Hepatocyte (in vitro differentiated cells): ENCODE results near the gene SRPRB. TPM values are rescaled to one million over a fixed set of nuclear protein-coding genes. Genes with fewer than 3 reads are reported as not detected.

Experiments used
- DNase-seq: peaks from one replicate; pipeline ENCODE4 v3.0.0-alpha.2; 2016; ENCODE audit warnings: low spot score
- H2AFZ ChIP-seq: fragments of 200-600 bp; sonication (generic); 2 replicates; pipeline ENCODE4 v1.6.0; 2016; ENCODE audit warnings: antibody characterized with exemption, mild to moderate bottlenecking
- H3K27ac ChIP-seq: fragments of 200-600 bp; sonication (generic); 2 replicates; pipeline ENCODE4 v1.5.1; 2016; ENCODE audit warnings: mild to moderate bottlenecking
- H3K27me3 ChIP-seq: fragments of 200-600 bp; sonication (generic); 2 replicates; pipeline ENCODE4 v1.6.1; 2016
- H3K36me3 ChIP-seq: fragments of 200-600 bp; sonication (generic); replicated peaks from 2 replicates; pipeline ENCODE4 v1.5.1; 2016; ENCODE audit warnings: low read depth; ENCODE audit not compliant: insufficient read depth
- H3K4me1 ChIP-seq: fragments of 200-600 bp; sonication (generic); 2 replicates; pipeline ENCODE4 v1.5.1; 2016; ENCODE audit warnings: mild to moderate bottlenecking, moderate library complexity; ENCODE audit not compliant: insufficient read depth
- H3K4me2 ChIP-seq: fragments of 200-600 bp; sonication (generic); 2 replicates; pipeline ENCODE4 v1.6.0; 2016
- H3K4me3 ChIP-seq: fragments of 200-600 bp; sonication (generic); 2 replicates; pipeline ENCODE4 v1.5.1; 2016; ENCODE audit warnings: mild to moderate bottlenecking
- H3K79me2 ChIP-seq: fragments of 200-600 bp; sonication (generic); 2 replicates; pipeline ENCODE4 v1.6.0; 2017; ENCODE audit warnings: mild to moderate bottlenecking
- H3K9me2 ChIP-seq: fragments of 200-600 bp; sonication (generic); replicated peaks from 2 replicates; pipeline ENCODE4 v1.6.0; 2017; ENCODE audit warnings: mild to moderate bottlenecking; ENCODE audit not compliant: insufficient read depth
- H3K9me3 ChIP-seq: fragments of 200-600 bp; sonication (generic); 2 replicates; pipeline ENCODE4 v1.5.1; 2016; ENCODE audit warnings: low read depth, mild to moderate bottlenecking
- H4K20me1 ChIP-seq: fragments of 200-600 bp; sonication (generic); 2 replicates; pipeline ENCODE4 v1.6.0; 2016; ENCODE audit warnings: mild to moderate bottlenecking; ENCODE audit not compliant: insufficient read depth, poor library complexity, severe bottlenecking
- CTCF ChIP-seq: fragments of 200-600 bp; sonication (generic); IDR thresholded peaks from 2 replicates; pipeline ENCODE4 v1.5.1; 2016; ENCODE audit warnings: antibody characterized with exemption, mild to moderate bottlenecking; ENCODE audit not compliant: poor library complexity
- EZH2 ChIP-seq: fragments of 200-600 bp; sonication (generic); IDR thresholded peaks from 2 replicates; pipeline ENCODE4 v1.6.1; 2016; ENCODE audit warnings: antibody characterized with exemption, mild to moderate bottlenecking, borderline replicate concordance
- EZH2phosphoT487 ChIP-seq: fragments of 200-600 bp; sonication (generic); IDR thresholded peaks from one replicate; pipeline ENCODE4 v1.6.1; 2018; ENCODE audit warnings: antibody characterized with exemption, mild to moderate bottlenecking, low read depth, moderate library complexity; ENCODE audit not compliant: unreplicated experiment, severe bottlenecking
- WGBS: methylation state at CpG from one replicate; pipeline ENCODE4 v1.1.6; 2016; ENCODE audit warnings: low lambda C conversion rate; ENCODE audit errors: missing lambda C conversion rate; 5-methylcytosine and 5-hydroxymethylcytosine counted together
- polyA plus RNA-seq: library from polyadenylated mRNA; unstranded; fragments of >200 nt; fragmentation: Nextera tagmentation; extraction: Ambion mirVana; gene quantifications from 2 replicates; pipeline ENCODE4 v1.2.1, GENCODE V29; 2016
- total RNA-seq: library from RNA; depleted of rRNA; stranded (reverse); fragments of >200 nt; gene quantifications from 2 replicates; pipeline ENCODE4 v1.2.3, GENCODE V29; 2014

The SRPRB gene
- total and polyA plus RNA-seq, 2 experiments from 2014 or later, result 94.4 to 129 TPM

GRCh38 chr3:133835418-133835743, 29.8 kb downstream of the SRPRB start:
- Histone ChIP-seq H3K9me2 (no peaks in the 10 kb centered on the region), H4K20me1 (no peaks in the 10 kb centered on the region), H3K4me1 (no peaks in the 10 kb centered on the region), H3K27ac (no peak overlapping the region), H3K4me3 (no peak overlapping the region), H2AFZ (no peak overlapping the region), H3K4me2 (no peak overlapping the region), H3K9me3 (no peaks in the 10 kb centered on the region), H3K79me2 (no peaks in the 10 kb centered on the region), H3K27me3 (no peaks in the 10 kb centered on the region), H3K36me3 (no peaks in the 10 kb centered on the region)
- 93% methylated on average over 3 of the region's 3 CpGs for WGBS
- no peak for DNase-seq
- TF ChIP-seq CTCF, result no peak
- no peak for TF ChIP-seq EZH2phosphoT487

- Histone ChIP-seq H3K27me3 (no peaks in the 10 kb centered on the region), H3K9me2 (no peaks in the 10 kb centered on the region), H3K9me3 (no peaks in the 10 kb centered on the region), H3K36me3 (no peaks in the 10 kb centered on the region), H3K27ac (no peak overlapping the region), H3K4me1 (no peaks in the 10 kb centered on the region), H2AFZ (no peak overlapping the region), H4K20me1 (no peaks in the 10 kb centered on the region), H3K79me2 (no peaks in the 10 kb centered on the region), H3K4me2 (no peak overlapping the region), H3K4me3 (no peak overlapping the region)
- no peak for TF ChIP-seq EZH2phosphoT487
- TF ChIP-seq EZH2, result no peak
- TF ChIP-seq CTCF, result no peak
- no peak for DNase-seq
- WGBS, result 83% methylated on average over 4 of the region's 4 CpGs
Measured at GRCh38 chr3:133835961-133836360, 30.3 kb downstream of the SRPRB start.

GRCh38 chr3:133836497-133837158, 31.0 kb downstream of the SRPRB start:
- Histone ChIP-seq H3K4me2 (no peak overlapping the region), H3K9me2 (no peaks in the 10 kb centered on the region), H2AFZ (no peak overlapping the region), H3K36me3 (no peaks in the 10 kb centered on the region), H3K27me3 (no peaks in the 10 kb centered on the region), H4K20me1 (no peaks in the 10 kb centered on the region), H3K9me3 (no peaks in the 10 kb centered on the region), H3K4me3 (no peak overlapping the region), H3K79me2 (no peaks in the 10 kb centered on the region), H3K27ac (no peak overlapping the region), H3K4me1 (no peaks in the 10 kb centered on the region)
- TF ChIP-seq CTCF (no peak), EZH2phosphoT487 (no peak), EZH2 (no peak)
- whole genome bisulfite sequencing, result 96% methylated on average over 6 of the region's 6 CpGs
- DNase-seq, result no peak
